Karpas-422 (cell line): ENCODE results near the gene TRIOBP. TPM values are rescaled to one million over a fixed set of nuclear protein-coding genes. Genes with fewer than 3 reads are reported as not detected.
"Not testable (repeated sequence)": the region's sequence is repeated elsewhere in the genome, so short reads cannot be mapped to it uniquely, and the experiment has no call there.

ENCODE experiments used
- DNase-seq: peaks from one replicate; pipeline ENCODE4 v3.0.0-alpha.2; 2015
- H2AFZ ChIP-seq: fragments of 200-600 bp; sonication (generic); 2 replicates; pipeline ENCODE4 v1.6.1; 2014; ENCODE audit warnings: antibody characterized with exemption, low read length, mixed read lengths
- H3K27ac ChIP-seq: fragments of 200-600 bp; sonication (generic); 2 replicates; pipeline ENCODE4 v1.5.1; 2014; ENCODE audit warnings: mild to moderate bottlenecking, low read length, moderate library complexity
- H3K27me3 ChIP-seq: fragments of 200-600 bp; sonication (generic); 2 replicates; pipeline ENCODE4 v1.6.1; 2014; ENCODE audit warnings: low read length, mixed read lengths
- H3K36me3 ChIP-seq: fragments of 200-600 bp; sonication (generic); 2 replicates; pipeline ENCODE4 v1.6.1; 2014; ENCODE audit warnings: low read length, mixed read lengths; ENCODE audit not compliant: insufficient read depth
- H3K4me1 ChIP-seq: fragments of 200-600 bp; sonication (generic); 2 replicates; pipeline ENCODE4 v1.6.1; 2014; ENCODE audit warnings: mild to moderate bottlenecking, low read length, mixed read lengths
- H3K4me2 ChIP-seq: fragments of 200-600 bp; sonication (generic); 2 replicates; pipeline ENCODE4 v1.6.1; 2014; ENCODE audit warnings: low read length, low read depth, mild to moderate bottlenecking; ENCODE audit not compliant: poor library complexity, severe bottlenecking
- H3K4me3 ChIP-seq: fragments of 200-600 bp; sonication (generic); 2 replicates; pipeline ENCODE4 v1.5.1; 2014; ENCODE audit warnings: mild to moderate bottlenecking, antibody characterized with exemption, low read length, mixed read lengths
- H3K79me2 ChIP-seq: fragments of 200-600 bp; sonication (generic); 2 replicates; pipeline ENCODE4 v1.6.1; 2014; ENCODE audit warnings: mild to moderate bottlenecking, low read length, mixed read lengths
- H3K9ac ChIP-seq: fragments of 200-600 bp; sonication (generic); 2 replicates; pipeline ENCODE4 v1.6.0; 2014; ENCODE audit warnings: low read length
- H3K9me2 ChIP-seq: fragments of 200-600 bp; sonication (generic), shearing (Covaris generic); replicated peaks from 2 replicates; pipeline ENCODE4 v1.6.0; 2014; ENCODE audit warnings: mild to moderate bottlenecking, low read length, moderate library complexity; ENCODE audit not compliant: insufficient read depth
- H3K9me3 ChIP-seq: fragments of 300-700, 200-600 bp; sonication (generic); 2 replicates; pipeline ENCODE4 v1.6.1; 2014; ENCODE audit warnings: low read length, mixed read lengths
- H4K20me1 ChIP-seq: fragments of 200-600 bp; sonication (generic); 2 replicates; pipeline ENCODE4 v1.6.1; 2014; ENCODE audit warnings: mild to moderate bottlenecking, antibody characterized with exemption, low read length, low read depth; ENCODE audit not compliant: insufficient read depth
- total RNA-seq: library from RNA; depleted of rRNA; stranded (reverse); fragments of >200 nt; shearing (Covaris generic); gene quantifications from 2 replicates; pipeline ENCODE4 v1.2.3, GENCODE V29; 2014; ENCODE audit warnings: low replicate concordance

The TRIOBP gene
- total RNA-seq, 1 experiment from 2014 or later: 14.6 TPM

- no peaks in the 10 kb centered on the region for H3K9me2 ChIP-seq
- no peaks in the 10 kb centered on the region for H3K36me3 ChIP-seq
- H3K9me3 ChIP-seq: no peaks in the 10 kb centered on the region
- no peak overlapping the region for H3K9ac ChIP-seq
- H3K79me2 ChIP-seq: no peaks in the 10 kb centered on the region
- peaks cover 28% of the 10 kb centered on the region for H3K4me1 ChIP-seq
- H3K27ac ChIP-seq: no peak overlapping the region
- no peaks in the 10 kb centered on the region for H3K27me3 ChIP-seq
- no peak overlapping the region for H3K4me3 ChIP-seq
- H2AFZ ChIP-seq: no peak overlapping the region
- no peak for DNase-seq
- no peak overlapping the region for H3K4me2 ChIP-seq
- no peaks in the 10 kb centered on the region for H4K20me1 ChIP-seq
Measured at GRCh38 chr22:37709445-37709765, 12.6 kb downstream of the TRIOBP start.

GRCh38 chr22:37710675-37711074 is 13.8 kb downstream of the TRIOBP start:
- H3K4me3 ChIP-seq: no peak overlapping the region
- H4K20me1 ChIP-seq: no peaks in the 10 kb centered on the region
- H3K27me3 ChIP-seq: no peaks in the 10 kb centered on the region
- H3K4me1 ChIP-seq: peaks cover 28% of the 10 kb centered on the region
- no peak overlapping the region for H3K27ac ChIP-seq
- DNase-seq: no peak
- no peak overlapping the region for H2AFZ ChIP-seq
- no peaks in the 10 kb centered on the region for H3K36me3 ChIP-seq
- H3K79me2 ChIP-seq: no peaks in the 10 kb centered on the region
- no peak overlapping the region for H3K9ac ChIP-seq
- no peaks in the 10 kb centered on the region for H3K9me2 ChIP-seq
- no peaks in the 10 kb centered on the region for H3K9me3 ChIP-seq
- H3K4me2 ChIP-seq: no peak overlapping the region

GRCh38 chr22:37711490-37711889 is 14.6 kb downstream of the TRIOBP start:
- H3K4me1 ChIP-seq: peaks cover 27% of the 10 kb centered on the region
- no peaks in the 10 kb centered on the region for H3K27me3 ChIP-seq
- H3K9ac ChIP-seq: no peak overlapping the region
- H2AFZ ChIP-seq: no peak overlapping the region
- H3K9me3 ChIP-seq: no peaks in the 10 kb centered on the region
- no peaks in the 10 kb centered on the region for H3K79me2 ChIP-seq
- H3K4me3 ChIP-seq: no peak overlapping the region
- H3K4me2 ChIP-seq: no peak overlapping the region
- no peak overlapping the region for H3K27ac ChIP-seq
- no peaks in the 10 kb centered on the region for H4K20me1 ChIP-seq
- DNase-seq: no peak
- H3K36me3 ChIP-seq: peaks cover 2% of the 10 kb centered on the region
- H3K9me2 ChIP-seq: no peaks in the 10 kb centered on the region

DNA sequence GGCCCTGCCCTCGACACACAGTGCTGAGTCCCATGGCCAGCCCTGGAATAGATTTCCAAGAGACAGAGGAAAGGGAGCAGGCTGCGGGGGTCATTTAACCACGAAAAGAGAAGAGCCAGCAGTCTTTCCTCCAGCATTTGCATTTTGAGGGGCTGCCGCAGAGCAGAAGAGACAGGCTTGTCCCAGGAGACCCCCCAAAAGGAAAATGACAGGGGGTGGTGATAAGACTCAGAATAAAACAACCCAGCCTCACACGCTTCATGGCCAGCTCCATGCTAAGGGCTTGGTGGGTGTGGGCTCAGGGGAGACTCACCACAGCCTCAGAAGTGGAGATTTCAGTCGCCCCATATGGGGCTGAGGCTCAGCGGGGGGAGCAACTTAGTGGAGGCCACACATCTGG is 16.9 kb downstream of the TRIOBP start:
- Histone ChIP-seq H3K4me3 (peak overlapping the region; percentile 54), H3K4me2 (peak overlapping the region; percentile 76), H3K27me3 (no peaks in the 10 kb centered on the region), H2AFZ (peak overlapping the region; percentile 46; the same call in 1 of the 2 replicates), H3K27ac (peak overlapping the region; percentile 96), H3K79me2 (no peaks in the 10 kb centered on the region), H4K20me1 (no peaks in the 10 kb centered on the region), H3K9ac (peak overlapping the region; percentile 64), H3K9me2 (no peaks in the 10 kb centered on the region), H3K9me3 (no peaks in the 10 kb centered on the region), H3K36me3 (peaks cover 5% of the 10 kb centered on the region), H3K4me1 (peaks cover 27% of the 10 kb centered on the region)
- DNase-seq: peak; percentile 93

DNA sequence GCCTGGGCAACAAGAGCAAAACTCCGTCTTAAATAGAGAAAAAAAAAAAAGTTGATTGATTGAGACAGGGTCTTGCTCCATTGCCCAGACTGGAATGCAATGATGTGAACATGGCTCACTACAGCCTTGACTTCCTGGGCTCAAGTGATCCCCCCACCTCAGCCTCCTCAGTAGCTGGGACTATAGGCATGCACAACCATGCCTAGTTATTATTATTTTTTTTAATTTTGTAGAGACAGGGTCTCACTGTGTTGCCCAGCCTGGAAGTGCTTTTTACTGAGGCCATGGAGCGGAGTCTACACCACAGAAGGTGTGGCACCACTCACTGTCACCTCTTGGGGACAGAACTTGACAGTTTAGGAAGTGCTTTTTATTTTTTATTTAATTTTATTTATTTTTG is 17.8 kb downstream of the TRIOBP start:
- Histone ChIP-seq H4K20me1 (no peaks in the 10 kb centered on the region), H3K36me3 (peaks cover 5% of the 10 kb centered on the region), H3K79me2 (no peaks in the 10 kb centered on the region), H3K27ac (peak overlapping the region; percentile 96), H3K9ac (no peak overlapping the region), H3K4me3 (no peak overlapping the region), H3K27me3 (no peaks in the 10 kb centered on the region), H3K9me2 (no peaks in the 10 kb centered on the region), H2AFZ (no peak overlapping the region), H3K9me3 (no peaks in the 10 kb centered on the region), H3K4me1 (peaks cover 27% of the 10 kb centered on the region), H3K4me2 (no peak overlapping the region)
- DNase-seq: no peak

GRCh38 chr22:37715760-37716159 is 18.9 kb downstream of the TRIOBP start:
- Histone ChIP-seq H3K9me2 (no peaks in the 10 kb centered on the region), H2AFZ (no peak overlapping the region), H3K4me2 (no peak overlapping the region), H3K9ac (no peak overlapping the region), H4K20me1 (no peaks in the 10 kb centered on the region), H3K4me1 (peaks cover 21% of the 10 kb centered on the region), H3K27ac (no peak overlapping the region), H3K27me3 (no peaks in the 10 kb centered on the region), H3K79me2 (no peaks in the 10 kb centered on the region), H3K9me3 (no peaks in the 10 kb centered on the region), H3K36me3 (peaks cover 5% of the 10 kb centered on the region), H3K4me3 (no peak overlapping the region)
- DNase-seq: no peak

- Histone ChIP-seq H3K79me2 (no peaks in the 10 kb centered on the region), H3K27ac (no peak overlapping the region), H3K9me2 (no peaks in the 10 kb centered on the region), H3K9me3 (no peaks in the 10 kb centered on the region), H2AFZ (no peak overlapping the region), H3K9ac (no peak overlapping the region), H4K20me1 (no peaks in the 10 kb centered on the region), H3K27me3 (no peaks in the 10 kb centered on the region), H3K4me2 (no peak overlapping the region), H3K36me3 (peaks cover 5% of the 10 kb centered on the region), H3K4me3 (no peak overlapping the region), H3K4me1 (peaks cover 19% of the 10 kb centered on the region)
- no peak for DNase-seq
Measured at GRCh38 chr22:37716708-37717107, 19.9 kb downstream of the TRIOBP start.

GRCh38 chr22:37717235-37717634 is 20.4 kb downstream of the TRIOBP start:
- not testable (repeated sequence) for H3K27ac ChIP-seq, H3K36me3 ChIP-seq, DNase-seq, H3K4me3 ChIP-seq, H3K4me2 ChIP-seq, H4K20me1 ChIP-seq, H3K9me2 ChIP-seq, H3K9me3 ChIP-seq, H2AFZ ChIP-seq, H3K27me3 ChIP-seq, H3K9ac ChIP-seq, H3K79me2 ChIP-seq
- H3K4me1 ChIP-seq: peaks cover 19% of the 10 kb centered on the region

DNA sequence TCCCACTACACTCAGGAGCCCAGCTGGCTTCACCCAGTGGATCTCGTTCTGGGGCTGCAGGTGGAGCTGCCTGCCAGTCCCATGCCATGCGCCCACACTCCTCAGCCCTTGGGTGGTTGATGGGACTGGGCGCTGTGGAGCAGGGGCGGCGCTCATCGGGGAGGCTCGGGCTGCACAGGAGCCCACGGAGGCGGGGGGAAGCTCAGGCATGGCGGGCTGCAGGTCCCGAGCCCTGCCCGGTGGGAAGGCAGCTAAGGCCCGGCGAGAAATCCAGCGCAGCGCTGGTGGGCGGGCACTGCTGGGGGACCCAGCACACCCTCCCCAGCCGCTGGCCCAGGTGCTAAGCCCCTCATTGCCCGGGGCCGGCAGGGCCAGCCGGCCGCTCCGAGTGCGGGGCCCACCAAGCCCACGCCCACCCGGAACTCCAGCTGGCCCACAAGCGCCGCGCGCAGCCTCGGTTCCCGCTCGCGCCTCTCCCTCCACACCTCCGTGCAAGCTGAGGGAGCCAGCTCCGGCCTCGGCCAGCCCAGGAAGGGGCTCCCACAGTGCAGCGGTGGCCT is 21.0 kb downstream of the TRIOBP start:
- DNase-seq, H4K20me1 ChIP-seq, H3K27me3 ChIP-seq, H3K36me3 ChIP-seq, H2AFZ ChIP-seq, H3K27ac ChIP-seq, H3K4me3 ChIP-seq, H3K9me3 ChIP-seq, H3K9me2 ChIP-seq, H3K79me2 ChIP-seq, H3K4me2 ChIP-seq, H3K9ac ChIP-seq: not testable (repeated sequence)
- peaks cover 19% of the 10 kb centered on the region for H3K4me1 ChIP-seq
